SJSA1 (cell line): ENCODE data around the gene SRF. TPM values are rescaled to one million over a fixed set of nuclear protein-coding genes. Genes with fewer than 3 reads are reported as not detected.

ENCODE experiments used
- DNase-seq, 2 experiments: peaks; one replicate each; pipeline ENCODE4 v3.0.0-alpha.2; 2015 to 2020; ENCODE audit warnings: low spot score in 2 of 2, low read depth in 1 of 2
- H3K27ac ChIP-seq: fragments of 250-450 bp; sonication (Bioruptor Pico); 2 replicates; pipeline ENCODE4 v1.5.1; 2020; ENCODE audit warnings: mild to moderate bottlenecking, moderate library complexity
- H3K27me3 ChIP-seq: fragments of 250-450 bp; sonication (Bioruptor Pico); replicated peaks from 2 replicates; pipeline ENCODE4 v1.5.1; 2020; ENCODE audit warnings: mild to moderate bottlenecking, moderate library complexity
- H3K36me3 ChIP-seq: fragments of 250-450 bp; sonication (Bioruptor Pico); 2 replicates; pipeline ENCODE4 v1.5.1; 2020; ENCODE audit warnings: mild to moderate bottlenecking
- H3K4me1 ChIP-seq: fragments of 250-450 bp; sonication (Bioruptor Pico); replicated peaks from 2 replicates; pipeline ENCODE4 v1.6.1; 2021; ENCODE audit warnings: mild to moderate bottlenecking
- H3K4me3 ChIP-seq: fragments of 250-450 bp; sonication (Bioruptor Pico); 2 replicates; pipeline ENCODE4 v1.5.1; 2020; ENCODE audit warnings: mild to moderate bottlenecking
- H3K9me3 ChIP-seq: fragments of 250-450 bp; sonication (Bioruptor Pico); replicated peaks from 2 replicates; pipeline ENCODE4 v1.5.1; 2020; ENCODE audit warnings: mild to moderate bottlenecking
- total RNA-seq: library from RNA; depleted of rRNA; stranded (reverse); fragments of >200 nt; shearing (Covaris generic); gene quantifications from 2 replicates; pipeline ENCODE4 v1.2.3, GENCODE V29; 2014

Gene SRF
- total RNA-seq, 1 experiment from 2014 or later = 47.8 TPM

GRCh38 chr6:43200541-43200940 lies 29.5 kb downstream of the SRF start:
- H3K4me3 ChIP-seq = no peak overlapping the region
- H3K9me3 ChIP-seq = no peaks in the 10 kb centered on the region
- H3K27me3 ChIP-seq = no peaks in the 10 kb centered on the region
- H3K27ac ChIP-seq = no peak overlapping the region
- no peak for DNase-seq
- H3K36me3 ChIP-seq = peaks cover 33% of the 10 kb centered on the region
- H3K4me1 ChIP-seq = no peaks in the 10 kb centered on the region

GRCh38 chr6:43202451-43202850 lies 31.4 kb downstream of the SRF start:
- Histone ChIP-seq H3K4me3 (no peak overlapping the region), H3K9me3 (no peaks in the 10 kb centered on the region), H3K36me3 (peaks cover 21% of the 10 kb centered on the region), H3K4me1 (no peaks in the 10 kb centered on the region), H3K27ac (no peak overlapping the region), H3K27me3 (no peaks in the 10 kb centered on the region)
- DNase-seq = no peak

GRCh38 chr6:43203029-43203717 lies 32.1 kb downstream of the SRF start:
- H3K27me3 ChIP-seq = no peaks in the 10 kb centered on the region
- H3K36me3 ChIP-seq = peaks cover 15% of the 10 kb centered on the region; the same call in 1 of the 2 replicates
- no peak overlapping the region for H3K27ac ChIP-seq
- H3K9me3 ChIP-seq = no peaks in the 10 kb centered on the region
- H3K4me3 ChIP-seq = no peak overlapping the region
- H3K4me1 ChIP-seq = no peaks in the 10 kb centered on the region
- no peak for DNase-seq

GRCh38 chr6:43203718-43204095 lies 32.6 kb downstream of the SRF start:
- H3K4me3 ChIP-seq = no peak overlapping the region
- H3K9me3 ChIP-seq = no peaks in the 10 kb centered on the region
- H3K36me3 ChIP-seq = peaks cover 15% of the 10 kb centered on the region; the same call in 1 of the 2 replicates
- no peak for DNase-seq
- H3K27ac ChIP-seq = no peak overlapping the region
- no peaks in the 10 kb centered on the region for H3K4me1 ChIP-seq
- no peaks in the 10 kb centered on the region for H3K27me3 ChIP-seq

- Histone ChIP-seq H3K4me1 (no peaks in the 10 kb centered on the region), H3K27ac (no peak overlapping the region), H3K4me3 (no peak overlapping the region), H3K36me3 (peaks cover 15% of the 10 kb centered on the region; the same call in 1 of the 2 replicates), H3K27me3 (no peaks in the 10 kb centered on the region), H3K9me3 (no peaks in the 10 kb centered on the region)
- DNase-seq = no peak
Observed at GRCh38 chr6:43204271-43205105, 33.4 kb downstream of the SRF start.

- no peak for DNase-seq
- Histone ChIP-seq H3K4me1 (no peaks in the 10 kb centered on the region), H3K36me3 (peaks cover 5% of the 10 kb centered on the region; the same call in 1 of the 2 replicates), H3K27me3 (no peaks in the 10 kb centered on the region), H3K27ac (no peak overlapping the region), H3K4me3 (no peak overlapping the region), H3K9me3 (no peaks in the 10 kb centered on the region)
Observed at GRCh38 chr6:43205849-43206248, 34.8 kb downstream of the SRF start.

- H3K27ac ChIP-seq = no peak overlapping the region
- H3K9me3 ChIP-seq = no peaks in the 10 kb centered on the region
- 0 out of 2 replicates have a peak, but pooled peaks cover 2% of the 10 kb centered on the region for H3K36me3 ChIP-seq
- no peak overlapping the region for H3K4me3 ChIP-seq
- H3K27me3 ChIP-seq = no peaks in the 10 kb centered on the region
- H3K4me1 ChIP-seq = no peaks in the 10 kb centered on the region
- no peak for DNase-seq
Observed at GRCh38 chr6:43207286-43207685, 36.2 kb downstream of the SRF start.

- Histone ChIP-seq H3K36me3 (peaks cover 17% of the 10 kb centered on the region), H3K4me1 (no peaks in the 10 kb centered on the region), H3K9me3 (no peaks in the 10 kb centered on the region), H3K27me3 (no peaks in the 10 kb centered on the region), H3K27ac (no peak overlapping the region), H3K4me3 (no peak overlapping the region)
- no peak for DNase-seq
Observed at GRCh38 chr6:43211955-43212354, 40.9 kb downstream of the SRF start.

- no peaks in the 10 kb centered on the region for H3K4me1 ChIP-seq
- H3K27me3 ChIP-seq = no peaks in the 10 kb centered on the region
- H3K4me3 ChIP-seq = no peak overlapping the region
- H3K9me3 ChIP-seq = no peaks in the 10 kb centered on the region
- H3K27ac ChIP-seq = no peak overlapping the region
- peaks cover 17% of the 10 kb centered on the region for H3K36me3 ChIP-seq
- DNase-seq = no peak
Observed at GRCh38 chr6:43213431-43213830, 42.4 kb downstream of the SRF start.

- DNase-seq = no peak
- no peak overlapping the region for H3K27ac ChIP-seq
- H3K4me3 ChIP-seq = no peak overlapping the region
- H3K27me3 ChIP-seq = no peaks in the 10 kb centered on the region
- no peaks in the 10 kb centered on the region for H3K4me1 ChIP-seq
- H3K36me3 ChIP-seq = peaks cover 17% of the 10 kb centered on the region
- H3K9me3 ChIP-seq = no peaks in the 10 kb centered on the region
Observed at GRCh38 chr6:43215066-43215465, 44.0 kb downstream of the SRF start.

- peaks cover 22% of the 10 kb centered on the region for H3K36me3 ChIP-seq
- no peak overlapping the region for H3K4me3 ChIP-seq
- no peaks in the 10 kb centered on the region for H3K9me3 ChIP-seq
- no peaks in the 10 kb centered on the region for H3K4me1 ChIP-seq
- no peak for DNase-seq
- H3K27ac ChIP-seq = no peak overlapping the region
- no peaks in the 10 kb centered on the region for H3K27me3 ChIP-seq
Observed at GRCh38 chr6:43216200-43216599, 45.1 kb downstream of the SRF start.

- no peaks in the 10 kb centered on the region for H3K27me3 ChIP-seq
- DNase-seq = no peak
- H3K4me1 ChIP-seq = no peaks in the 10 kb centered on the region
- H3K36me3 ChIP-seq = peaks cover 22% of the 10 kb centered on the region
- H3K4me3 ChIP-seq = no peak overlapping the region
- no peaks in the 10 kb centered on the region for H3K9me3 ChIP-seq
- H3K27ac ChIP-seq = no peak overlapping the region
Observed at GRCh38 chr6:43217351-43217750, 46.3 kb downstream of the SRF start.

- peaks cover 2% of the 10 kb centered on the region; the same call in 1 of the 2 replicates for H3K4me1 ChIP-seq
- no peaks in the 10 kb centered on the region for H3K27me3 ChIP-seq
- no peak for DNase-seq
- H3K9me3 ChIP-seq = no peaks in the 10 kb centered on the region
- H3K27ac ChIP-seq = no peak overlapping the region
- H3K4me3 ChIP-seq = no peak overlapping the region
- peaks cover 24% of the 10 kb centered on the region for H3K36me3 ChIP-seq
Observed at GRCh38 chr6:43219119-43219518, 48.0 kb downstream of the SRF start.

GRCh38 chr6:43219814-43220213 lies 48.7 kb downstream of the SRF start:
- DNase-seq = no peak
- H3K9me3 ChIP-seq = no peaks in the 10 kb centered on the region
- H3K27ac ChIP-seq = no peak overlapping the region
- no peaks in the 10 kb centered on the region for H3K27me3 ChIP-seq
- peaks cover 30% of the 10 kb centered on the region for H3K36me3 ChIP-seq
- H3K4me1 ChIP-seq = peaks cover 9% of the 10 kb centered on the region; the same call in 1 of the 2 replicates
- no peak overlapping the region for H3K4me3 ChIP-seq
